Skeletal muscle tissue (tissue), 5 donors: ENCODE measurements around the gene ABCB9. TPM values are rescaled to one million over a fixed set of nuclear protein-coding genes. Genes with fewer than 3 reads are reported as not detected.

Source experiments
- H3K27ac ChIP-seq: one replicate; pipeline ENCODE4 v1.7.0; 2013; ENCODE audit warnings: mild to moderate bottlenecking, low read depth, low read length, inconsistent platforms
- H3K27me3 ChIP-seq, 3 donors: one replicate each; pipeline ENCODE4 v1.7.0; 2013; ENCODE audit warnings: low read length in 3 of 3; ENCODE audit not compliant: control insufficient read depth in 3 of 3, insufficient read depth in 3 of 3
- H3K36me3 ChIP-seq, 3 donors: one replicate each; pipeline ENCODE4 v1.7.0; 2013; ENCODE audit warnings: low read length in 3 of 3; ENCODE audit not compliant: control insufficient read depth in 3 of 3, insufficient read depth in 3 of 3
- H3K4me1 ChIP-seq, 3 donors: one replicate each; pipeline ENCODE4 v1.7.0; 2013; ENCODE audit warnings: low read length in 3 of 3, mild to moderate bottlenecking in 3 of 3; ENCODE audit not compliant: control insufficient read depth in 3 of 3, insufficient read depth in 3 of 3
- H3K4me3 ChIP-seq, 3 donors: one replicate each; pipeline ENCODE4 v1.7.0; 2013; ENCODE audit warnings: low read length in 3 of 3
- H3K9ac ChIP-seq, 3 donors: one replicate each; pipeline ENCODE4 v1.7.0; 2013; ENCODE audit warnings: low read length in 3 of 3, mild to moderate bottlenecking in 3 of 3, moderate library complexity in 2 of 3, low read depth in 1 of 3
- H3K9me3 ChIP-seq, 3 donors: one replicate each; pipeline ENCODE4 v1.7.0; 2013; ENCODE audit warnings: low read length in 3 of 3; ENCODE audit not compliant: control insufficient read depth in 3 of 3
- small RNA-seq: library from RNA; depleted of rRNA; stranded (forward); fragments of <200 nt; gene quantifications from one replicate; pipeline ENCODE3, GENCODE V24; 2014
- total RNA-seq: library from RNA; depleted of rRNA; stranded (reverse); fragments of >200 nt; gene quantifications from one replicate; pipeline ENCODE4 v1.2.3, GENCODE V29; 2014
- donor health status: Osteomylitis.

ABCB9 gene
- total RNA-seq, 1 donor from 2014 or later = 2.6 TPM

GRCh38 chr12:122880155-122880667, 86.1 kb downstream of the ABCB9 start:
- H3K27me3 ChIP-seq = no peaks in the 10 kb centered on the region
- peaks cover 39 to 58% (median 53%) of the 10 kb centered on the region in 3 donors for H3K4me1 ChIP-seq
- H3K36me3 ChIP-seq = no peaks in the 10 kb centered on the region
- H3K9ac ChIP-seq = no peak overlapping the region
- no peak overlapping the region for H3K27ac ChIP-seq
- peak overlapping the region in 1 of 3 donors; percentile 14 for H3K4me3 ChIP-seq
- no peaks in the 10 kb centered on the region for H3K9me3 ChIP-seq

Small RNAs within 50 kb of the gene (small RNA-seq; reads per million reads assigned to genes)
- gene ARL6IP4 = not detected
- gene MIR4304 = not detected

Other genes starting within 250 kb of the ABCB9 start
- gene HCAR3, start 249.7 kb downstream of the ABCB9 start, total RNA-seq = not detected
- gene HCAR1, start 235.6 kb downstream of the ABCB9 start, total RNA-seq = 0.52 TPM
- 25.1 TPM for gene DENR, start 213.6 kb downstream of the ABCB9 start, total RNA-seq
- gene CCDC62, start 191.9 kb downstream of the ABCB9 start, total RNA-seq = 2.6 TPM
- 6.3 TPM for gene HIP1R, start 131.0 kb downstream of the ABCB9 start, total RNA-seq
- 11.5 TPM for gene VPS37B, start 70.3 kb downstream of the ABCB9 start, total RNA-seq
- 4.2 TPM for gene OGFOD2, start 8.8 kb upstream of the ABCB9 start, total RNA-seq
- 93.4 TPM for gene ARL6IP4, start 14.2 kb upstream of the ABCB9 start, total RNA-seq
- 3.1 TPM for gene PITPNM2, start 184.6 kb upstream of the ABCB9 start, total RNA-seq